GM21360 (cell line): ENCODE data around the gene ACTA1.
"Not testable (repeated sequence)": the region's sequence is repeated elsewhere in the genome, so short reads cannot be mapped to it uniquely, and the experiment has no call there.

Experiments used
- ATAC-seq: cut with Tn5 transposase; IDR thresholded peaks from one replicate; pipeline ENCODE4 v1.9.1; 2021; ENCODE audit warnings: mild to moderate bottlenecking, moderate library complexity; ENCODE audit not compliant: unreplicated experiment

ACTA1 gene

GRCh38 chr1:229409616-229410369 is 24.1 kb downstream of the ACTA1 start:
- ATAC-seq, result no peak

GRCh38 chr1:229408458-229409037 is 25.3 kb downstream of the ACTA1 start:
- ATAC-seq, result no peak

DNA sequence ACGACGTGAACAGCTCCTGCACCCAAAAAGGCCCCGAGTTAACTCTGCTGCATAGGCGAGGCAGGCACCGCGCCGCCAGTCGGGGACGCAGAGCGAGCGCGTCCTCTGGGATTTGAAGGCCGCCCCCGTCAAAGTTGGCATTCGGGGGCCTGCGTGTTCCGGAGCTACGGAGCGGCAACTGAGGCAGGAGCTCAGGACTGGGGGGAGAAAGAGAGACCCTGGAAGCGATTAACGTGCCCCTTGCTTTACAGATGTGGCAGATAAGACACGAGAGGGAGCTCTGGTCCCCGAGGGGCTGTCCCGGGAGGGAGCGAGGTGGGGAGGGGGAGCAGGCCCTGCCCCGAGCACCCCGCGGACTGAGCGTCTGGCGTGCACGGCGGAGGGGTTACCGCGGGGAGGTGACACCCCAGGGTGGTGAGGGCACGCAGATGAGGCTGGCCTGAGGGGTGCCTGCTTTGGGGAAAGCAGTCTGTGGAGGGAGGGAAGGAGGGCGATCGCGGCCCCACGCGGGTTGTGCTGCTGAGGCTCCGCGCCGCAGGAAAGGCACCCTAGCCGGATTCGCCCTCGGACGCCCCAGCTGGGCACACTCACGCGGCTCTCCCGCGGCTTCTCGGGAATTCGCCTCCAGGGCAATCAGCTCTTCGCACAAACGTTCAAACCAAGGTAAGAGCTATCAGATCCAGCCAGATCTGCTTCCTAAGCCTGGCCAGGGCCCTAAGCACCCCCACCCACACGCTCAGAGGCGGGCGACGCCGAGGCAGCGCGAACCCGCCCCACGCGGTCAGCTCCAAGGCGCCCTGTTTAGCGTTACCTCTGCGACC is 26.5 kb downstream of the ACTA1 start:
- ATAC-seq, result no peak

DNA sequence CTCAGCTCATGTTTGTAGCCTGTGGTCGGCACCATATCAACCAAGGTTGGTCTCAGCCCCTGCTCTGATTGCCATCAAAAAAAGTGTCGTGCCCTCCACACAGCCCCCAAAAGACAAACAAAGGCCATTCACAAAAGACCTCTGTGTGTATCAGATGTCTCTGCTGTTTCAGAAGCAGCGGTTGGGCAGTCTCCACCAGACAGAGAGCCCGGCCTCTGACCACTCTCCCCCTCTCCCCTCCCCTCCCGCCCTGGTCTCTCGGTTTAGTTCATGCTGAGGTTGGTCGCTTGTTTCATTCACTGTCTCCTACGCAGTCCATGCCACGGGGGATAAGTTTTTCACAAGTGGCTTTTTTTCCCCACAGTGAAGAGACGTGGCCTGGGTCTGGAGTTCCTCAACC is 27.1 kb downstream of the ACTA1 start:
- ATAC-seq, result no peak

DNA sequence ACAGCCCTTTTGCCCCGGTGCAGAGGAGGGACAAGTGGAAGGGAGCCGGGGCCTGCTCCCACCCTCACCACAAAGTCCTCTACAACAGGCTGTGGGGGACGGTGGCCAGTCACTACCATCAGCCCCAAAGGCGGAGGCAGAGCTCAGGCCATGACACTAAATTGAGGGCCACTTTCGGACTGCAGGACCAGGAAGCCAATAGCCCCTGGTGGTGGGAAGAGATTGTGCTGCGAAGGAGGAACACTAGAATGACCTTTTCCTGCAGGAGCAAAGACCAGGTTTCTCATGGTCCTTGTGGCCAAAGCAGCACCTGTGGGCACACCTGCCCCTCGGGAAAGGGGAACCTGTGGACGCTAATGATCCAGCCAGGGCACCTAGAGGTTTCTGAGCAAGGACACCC is 30.3 kb downstream of the ACTA1 start:
- no peak for ATAC-seq

DNA sequence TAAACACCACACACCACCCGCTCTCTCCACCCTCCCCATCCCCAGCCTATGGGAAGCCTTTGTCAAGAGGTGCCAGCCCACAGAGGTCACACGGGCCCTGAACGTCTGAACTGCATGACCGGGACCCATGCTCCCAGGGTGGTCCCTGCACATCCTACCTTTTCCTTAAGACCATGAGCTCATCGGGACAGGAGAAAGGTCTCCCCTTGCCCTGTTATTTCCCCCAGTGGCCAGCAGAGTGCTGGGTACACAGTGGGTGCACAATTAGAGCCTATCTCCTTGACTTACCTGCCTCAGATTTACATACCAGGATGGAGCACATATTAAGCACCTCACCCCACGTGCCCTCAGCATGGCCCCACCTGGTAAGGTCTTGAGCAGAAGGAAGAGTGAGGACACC is 30.9 kb downstream of the ACTA1 start:
- ATAC-seq, result no peak

DNA sequence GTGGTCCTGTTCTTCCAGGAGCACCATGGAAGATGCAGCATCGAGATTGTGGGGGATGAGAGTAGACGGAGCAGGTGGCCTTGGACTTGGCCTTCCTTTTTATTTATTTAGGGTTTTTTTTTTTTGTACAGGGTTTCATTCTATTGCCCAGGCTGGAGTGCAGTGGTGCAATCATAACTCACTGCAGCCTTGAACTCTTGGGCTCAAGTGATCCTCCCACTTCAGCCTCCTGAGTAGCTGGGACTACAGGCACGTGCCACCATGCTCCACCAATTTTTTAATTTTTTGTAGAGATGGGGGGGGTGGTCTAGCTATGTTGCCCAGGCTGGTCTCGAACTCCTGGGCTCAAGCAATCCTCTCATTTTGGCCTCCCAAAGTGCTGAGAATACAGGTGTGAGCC is 31.6 kb downstream of the ACTA1 start:
- ATAC-seq, result not testable (repeated sequence)

DNA sequence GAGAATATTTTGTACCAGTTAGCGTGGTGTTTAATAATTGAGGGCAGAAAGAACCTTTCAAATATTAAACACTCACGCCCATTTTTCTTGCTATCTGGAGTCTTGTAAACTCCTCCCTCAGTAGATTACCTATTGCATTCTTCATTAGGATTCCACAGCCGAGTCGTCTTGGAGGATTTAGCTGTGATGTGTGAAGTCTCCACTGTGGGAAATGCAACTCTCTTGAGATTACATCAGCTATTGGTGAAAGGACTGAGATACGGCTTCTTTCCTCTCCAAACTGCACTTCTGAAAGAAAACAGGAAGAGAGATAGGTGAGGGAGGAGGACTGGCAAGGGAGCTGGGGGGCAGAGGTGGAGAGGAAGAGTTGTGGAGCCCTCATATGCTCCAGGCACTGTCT is 36.1 kb downstream of the ACTA1 start:
- no peak for ATAC-seq

- ATAC-seq, result no peak
Observed at GRCh38 chr1:229396585-229397206, 37.2 kb downstream of the ACTA1 start.

DNA sequence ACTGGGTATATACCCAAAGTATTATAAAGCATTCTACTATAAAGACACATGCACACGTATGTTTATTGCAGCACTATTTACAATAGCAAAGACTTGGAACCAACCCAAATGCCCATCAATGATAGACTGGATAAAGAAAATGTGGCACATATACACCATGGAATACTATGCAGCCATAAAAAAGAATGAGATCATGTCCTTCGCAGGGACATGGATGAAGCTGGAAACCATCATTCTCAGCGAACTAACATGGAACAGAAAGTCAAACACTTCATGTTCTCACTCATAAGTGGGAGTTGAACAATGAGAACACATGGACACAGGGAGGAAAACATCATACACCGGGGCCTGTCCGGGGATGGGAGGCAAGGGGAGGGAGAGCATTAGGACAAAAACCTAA is 39.4 kb downstream of the ACTA1 start:
- not testable (repeated sequence) for ATAC-seq

- no peak for ATAC-seq
Observed at GRCh38 chr1:229392936-229393335, 41.0 kb downstream of the ACTA1 start.

DNA sequence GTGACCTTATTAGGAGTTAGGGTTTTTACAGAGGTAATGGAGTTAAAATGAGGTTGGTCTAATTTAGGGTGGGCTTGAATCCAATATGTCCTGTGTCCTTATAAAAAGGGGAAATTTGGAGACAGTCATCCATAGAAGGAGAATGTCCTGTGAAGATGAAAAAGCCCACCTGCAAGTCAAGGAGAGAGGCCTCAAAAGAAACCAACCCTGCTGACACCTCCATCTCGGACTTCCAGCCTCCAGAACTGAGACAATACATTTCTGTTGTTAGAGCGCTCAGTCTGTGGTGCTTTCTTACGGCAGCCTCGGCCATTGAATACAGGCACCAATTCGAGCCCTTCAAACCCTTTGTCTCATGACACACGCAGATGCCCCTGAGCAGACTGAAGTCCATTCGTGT is 43.8 kb downstream of the ACTA1 start:
- no peak for ATAC-seq

GRCh38 chr1:229388897-229389580 is 44.9 kb downstream of the ACTA1 start:
- no peak for ATAC-seq

- no peak for ATAC-seq
Observed at GRCh38 chr1:229385853-229386456, 47.9 kb downstream of the ACTA1 start.

GRCh38 chr1:229384822-229385221 is 49.1 kb downstream of the ACTA1 start:
- no peak for ATAC-seq

GRCh38 chr1:229383961-229384360 is 49.9 kb downstream of the ACTA1 start:
- no peak for ATAC-seq

- no peak for ATAC-seq
Observed at GRCh38 chr1:229383188-229383587, 50.7 kb downstream of the ACTA1 start.
